ENCODE results near the gene XAB2. TPM values are rescaled to one million over a fixed set of nuclear protein-coding genes. Genes with fewer than 3 reads are reported as not detected.

The XAB2 gene
- 10 to 100 TPM; 37.2 to 52.2 (median 41.4) TPM for total RNA-seq
- 10 to 100 TPM; 31.8 to 49.0 (median 48.3) TPM for polyA plus RNA-seq
- long read RNA-seq, donor 1, partial matches to known transcripts: 0 of 4 reads
- long read RNA-seq, donor 1, other reads (novel, unspliced or antisense): 0 of 4 reads
- long read RNA-seq, donor 2, partial matches to known transcripts: 0 of 2 reads
- long read RNA-seq, donor 2, other reads (novel, unspliced or antisense): 0 of 2 reads

- Histone ChIP-seq H3K36me3 (peaks cover 0 to 56% (median 36%) of the 10 kb centered on the region in 6 donors), H3K4me1 (peaks cover 23 to 57% (median 40%) of the 10 kb centered on the region in 6 donors), H3K9me3 (no peaks in the 10 kb centered on the region), H3K27ac (peak within 1 kb of the TSS; percentile 78 to 94 (median 90)), H3K27me3 (replicated peaks in 1 of 7) (no peaks in the 10 kb centered on the region), H3K4me3 (peak within 1 kb of the TSS; percentile 85 to 100 (median 94))
- TF ChIP-seq POLR2AphosphoS5 (IDR thresholded peaks at IDR 0.05) (peak; percentile 89 to 95 (median 91)), POLR2A (IDR thresholded peaks at IDR 0.05) (no peak), CTCF (IDR thresholded peaks at IDR 0.05 in 8 of 11, conservative IDR thresholded peaks at IDR 0.05 in 3 of 11) (peak in 1 of 11 experiments; percentile 14)
- intact Hi-C loops (cut with DNase I; ENCODE audit: low total_unique reads): no loop called here
- DNase-seq: peak; percentile 95
- 0 to 1% (median 0%) methylated on average over 24 to 40 of the region's 40 CpGs for WGBS, 5 donors
Observed at GRCh38 chr19:7629347-7630054, at the start of gene XAB2, which contains the start of gene PET100. Gene XAB2 (minus strand): TSS chr19:7629545. CDS start chr19:7629527, 18 bp downstream. Gene PET100 (plus strand): TSS chr19:7629793. CDS start chr19:7629834, 41 bp downstream.

- TF ChIP-seq POLR2A (IDR thresholded peaks at IDR 0.05): no peak
- TF ChIP-seq CTCF (IDR thresholded peaks at IDR 0.05 in 8 of 11, conservative IDR thresholded peaks at IDR 0.05 in 3 of 11): peak in 1 of 11 experiments; percentile 17
- peak; percentile 19 to 50 (median 29) for TF ChIP-seq POLR2AphosphoS5 (IDR thresholded peaks at IDR 0.05)
- Histone ChIP-seq H3K27me3 (replicated peaks in 1 of 7) (peaks cover 0 to 51% (median 14%) of the 10 kb centered on the region in 7 donors), H3K9me3 (peaks cover 0 to 5% (median 0%) of the 10 kb centered on the region in 8 donors), H3K36me3 (peaks cover 0 to 9% (median 7%) of the 10 kb centered on the region in 6 donors), H3K4me1 (peaks cover 6 to 81% (median 47%) of the 10 kb centered on the region in 6 donors), H3K4me3 (peak overlapping the region in 5 of 8 donors; percentile 14 to 96 (median 26)), H3K27ac (peak overlapping the region in 7 of 8 donors; percentile 54 to 98 (median 81))
- 28 to 43% (median 31%) methylated on average over 12 of the region's 12 CpGs for WGBS, 5 donors
- DNase-seq: peak; percentile 81
- intact Hi-C loops (cut with DNase I; ENCODE audit: low total_unique reads): no loop called here
Observed at GRCh38 chr19:7677669-7678311, 48.4 kb upstream of the XAB2 start.

GRCh38 chr19:7676854-7677253, 47.5 kb upstream of the XAB2 start, which contains the start of gene MCEMP1:
Gene MCEMP1 (plus strand): TSS chr19:7677090. CDS start chr19:7677121, 31 bp downstream.
- 6 to 28% (median 8%) methylated on average over 10 of the region's 10 CpGs for WGBS, 5 donors
- intact Hi-C loops (cut with DNase I; ENCODE audit: low total_unique reads): no loop called here
- peaks cover 0 to 5% (median 0%) of the 10 kb centered on the region in 8 donors for H3K9me3 ChIP-seq
- DNase-seq: peak; percentile 84
- no peaks in the 10 kb centered on the region for H3K36me3 ChIP-seq
- TF ChIP-seq CTCF (IDR thresholded peaks at IDR 0.05 in 8 of 11, conservative IDR thresholded peaks at IDR 0.05 in 3 of 11) (no peak), POLR2AphosphoS5 (IDR thresholded peaks at IDR 0.05) (peak in 1 of 3 donors; percentile 62)
- peak within 1 kb of the TSS in 6 of 8 donors; percentile 3 to 96 (median 24) for H3K4me3 ChIP-seq
- peak within 1 kb of the TSS in 7 of 8 donors; percentile 54 to 98 (median 81) for H3K27ac ChIP-seq
- H3K4me1 ChIP-seq: peaks cover 4 to 72% (median 37%) of the 10 kb centered on the region in 6 donors
- H3K27me3 ChIP-seq (replicated peaks in 1 of 7): peaks cover 0 to 60% (median 14%) of the 10 kb centered on the region in 7 donors
